Skeletal muscle cell (primary cell): ENCODE measurements around the gene PPEF1.

Source experiments
- DNase-seq: peaks from one replicate; pipeline ENCODE4 v3.0.0-alpha.2; 2010; ENCODE audit warnings: low read depth
- H3K4me3 ChIP-seq: 2 replicates; pipeline ENCODE4 v1.5.1; 2011; ENCODE audit warnings: low read depth, mild to moderate bottlenecking, control low read depth, low read length, moderate library complexity

Gene PPEF1

GRCh38 chrX:18873189-18873791, 165.8 kb downstream of the PPEF1 start:
- DNase-seq: peak; percentile 46
- peak overlapping the region; percentile 7 for H3K4me3 ChIP-seq

GRCh38 chrX:18873836-18874235, 166.4 kb downstream of the PPEF1 start:
- no peak overlapping the region for H3K4me3 ChIP-seq
- DNase-seq: no peak

GRCh38 chrX:18874560-18875255, 167.3 kb downstream of the PPEF1 start:
- no peak for DNase-seq
- no peak overlapping the region for H3K4me3 ChIP-seq

GRCh38 chrX:18875256-18875878, 167.9 kb downstream of the PPEF1 start:
- H3K4me3 ChIP-seq: no peak overlapping the region
- no peak for DNase-seq

- DNase-seq: no peak
- H3K4me3 ChIP-seq: no peak overlapping the region
These were observed 170.0 kb downstream of the PPEF1 start for GRCh38 chrX:18877469-18877868.
